HepG2 (cell line): ENCODE results near the gene PANX1. TPM values are rescaled to one million over a fixed set of nuclear protein-coding genes. Genes with fewer than 3 reads are reported as not detected.

ENCODE experiments used
- ATAC-seq: fragments of 200-7000 bp; cut with Tn5 transposase; 3 replicates; pipeline ENCODE4 v1.9.1; 2020; ENCODE audit warnings: mild to moderate bottlenecking, moderate library complexity
- BruUV-seq: library from RNA; stranded (reverse); fragments of 400-500 nt; replicated peaks from 2 replicates; lab custom pipeline; 2021; lab: Mats Ljungman, UMichigan
- CTCF ChIA-PET: fragments of 300-600 bp; formaldehyde crosslinking; extraction: SDS; loops from one replicate; lab custom pipeline; 2021; ENCODE audit warnings: low total read pairs, inconsistent platforms, low intra/inter-chr PET ratio; lab: Yijun Ruan, JAX
- POLR2A ChIA-PET: fragments of 350-600 bp; sonication (Branson Sonifier 250); formaldehyde crosslinking; loops from one replicate; lab custom pipeline; 2020; ENCODE audit warnings: antibody characterized with exemption, inconsistent platforms; lab: Yijun Ruan, JAX
- DNase-seq: peaks from one replicate; pipeline ENCODE4 v3.0.0-alpha.2; 2015; ENCODE audit warnings: low spot score
- FAIRE-seq: peaks from 3 replicates; lab custom pipeline; 2011; peaks lifted over from hg19 to GRCh38; lab: Jason Lieb, UNC
- H2AFZ ChIP-seq: one replicate; pipeline ENCODE4 v1.6.1; 2011; ENCODE audit warnings: low read length, inconsistent platforms
- H3K27ac ChIP-seq: fragments of 300-600 bp; 3 replicates; pipeline ENCODE4 v1.8.0; 2011; ENCODE audit warnings: mixed run types, mild to moderate bottlenecking, mixed read lengths, low read length, inconsistent platforms; ENCODE audit not compliant: insufficient read depth; ENCODE audit errors: extremely low read length
- H3K27me3 ChIP-seq, 2 experiments: fragments of 200-600 bp in 1 of 2; 2 replicates in 1 of 2; 3 replicates in 1 of 2; pipeline versions ENCODE4 v1.6.0 to v1.8.0; 2011; ENCODE audit warnings: low read length in 2 of 2, mild to moderate bottlenecking in 2 of 2, moderate library complexity in 2 of 2, inconsistent platforms in 1 of 2; ENCODE audit not compliant: insufficient read depth in 2 of 2, control insufficient read depth in 1 of 2
- H3K36me3 ChIP-seq, 2 experiments: fragments of 200-600 bp in 1 of 2; replicated peaks in 1 of 2; 2 replicates in 1 of 2; 3 replicates in 1 of 2; pipeline versions ENCODE4 v1.5.1 to v1.8.0; 2011; ENCODE audit warnings: low read length in 2 of 2, inconsistent platforms in 1 of 2; ENCODE audit not compliant: insufficient read depth in 2 of 2, control insufficient read depth in 1 of 2
- H3K4me1 ChIP-seq: 2 replicates; pipeline ENCODE4 v1.5.1; 2012; ENCODE audit warnings: low read length, inconsistent platforms; ENCODE audit not compliant: insufficient read depth
- H3K4me2 ChIP-seq: 2 replicates; pipeline ENCODE4 v1.6.0; 2011; ENCODE audit warnings: low read depth, low read length, inconsistent platforms
- H3K4me3 ChIP-seq, 3 experiments: fragments of 200-600 bp in 1 of 3; sonication (generic), shearing (Covaris generic) in 1 of 3; replicated peaks in 1 of 3; 2 replicates each; pipeline ENCODE4 v1.5.1; 2011 to 2016; ENCODE audit warnings: low read length in 3 of 3, inconsistent platforms in 2 of 3, low read depth in 2 of 3, mild to moderate bottlenecking in 2 of 3, control low read depth in 1 of 3, mixed read lengths in 1 of 3; ENCODE audit not compliant: insufficient read depth in 1 of 3
- H3K79me2 ChIP-seq: one replicate; pipeline ENCODE4 v1.6.1; 2011; ENCODE audit warnings: low read length, inconsistent platforms; ENCODE audit not compliant: insufficient read depth
- H3K9ac ChIP-seq: 2 replicates; pipeline ENCODE4 v1.6.0; 2011; ENCODE audit warnings: mild to moderate bottlenecking, low read depth, low read length, inconsistent platforms; ENCODE audit not compliant: insufficient read depth
- H3K9me3 ChIP-seq: 2 replicates; pipeline ENCODE4 v1.5.1; 2012; ENCODE audit warnings: mild to moderate bottlenecking, low read length
- H4K20me1 ChIP-seq: 2 replicates; pipeline ENCODE4 v1.6.0; 2011; ENCODE audit warnings: inconsistent platforms, mild to moderate bottlenecking, low read length, moderate library complexity; ENCODE audit not compliant: insufficient read depth
- DR1 ChIP-seq: sonication (generic); formaldehyde crosslinking; IDR thresholded peaks from 2 replicates; pipeline ENCODE4 v1.8.0; 2021; ENCODE audit warnings: mild to moderate bottlenecking, missing genetic modification reagents, inconsistent platforms
- GABPB1 ChIP-seq: IDR thresholded peaks from 2 replicates; pipeline ENCODE4 v1.6.1; 2016; ENCODE audit warnings: mild to moderate bottlenecking, missing genetic modification reagents, moderate library complexity, missing compliant biosample characterization
- ONECUT2 ChIP-seq: sonication (generic); formaldehyde crosslinking; IDR thresholded peaks from 2 replicates; pipeline ENCODE4 v1.4.0; 2020; ENCODE audit warnings: missing genetic modification reagents
- RAD21 ChIP-seq: fragments of 450-650 bp; formaldehyde crosslinking; IDR thresholded peaks from 2 replicates; pipeline ENCODE4 v1.5.0; 2020; ENCODE audit warnings: mild to moderate bottlenecking
- RARA ChIP-seq: IDR thresholded peaks from 2 replicates; pipeline ENCODE4 v1.6.1; 2016; ENCODE audit warnings: missing genetic modification reagents, missing compliant biosample characterization
- RXRA ChIP-seq: sonication (generic); formaldehyde crosslinking; IDR thresholded peaks from 2 replicates; pipeline ENCODE4 v1.5.1; 2020; ENCODE audit warnings: missing genetic modification reagents
- TEAD2 ChIP-seq: sonication (generic); formaldehyde crosslinking; IDR thresholded peaks from 2 replicates; pipeline ENCODE4 v1.9.0; 2021; ENCODE audit warnings: missing genetic modification reagents
- ZFP36 ChIP-seq: fragments of 150-350 bp; IDR thresholded peaks from 2 replicates; pipeline ENCODE4 v1.6.1; 2018; ENCODE audit warnings: borderline replicate concordance, low read length, low read depth; ENCODE audit not compliant: partially characterized antibody
- ZNF12 ChIP-seq: sonication (generic); formaldehyde crosslinking; IDR thresholded peaks from 2 replicates; pipeline ENCODE4 v1.5.0; 2020; ENCODE audit warnings: missing genetic modification reagents
- ZNF20 ChIP-seq: sonication (generic); formaldehyde crosslinking; IDR thresholded peaks from 2 replicates; pipeline ENCODE4 v1.4.0; 2020; ENCODE audit warnings: mild to moderate bottlenecking, moderate library complexity, missing genetic modification reagents
- ZNF562 ChIP-seq: sonication (generic); formaldehyde crosslinking; IDR thresholded peaks from 2 replicates; pipeline ENCODE4 v1.8.0; 2022; ENCODE audit warnings: missing genetic modification reagents, borderline replicate concordance
- ZNF709 ChIP-seq: sonication (generic); formaldehyde crosslinking; IDR thresholded peaks from 2 replicates; pipeline ENCODE4 v1.5.0; 2020; ENCODE audit warnings: mild to moderate bottlenecking, missing genetic modification reagents
- WGBS: methylation state at CpG from one replicate; pipeline ENCODE4 v1.1.6; 2017; ENCODE audit warnings: low lambda C conversion rate; 5-methylcytosine and 5-hydroxymethylcytosine counted together
- in situ Hi-C: cut with HindIII; loops from 2 replicates; pipeline ENCODE4 v1.10.0; 2017; ENCODE audit warnings: low pct_unique_long_range_greater_than_20kb; ENCODE audit not compliant: extremely low pct_ligation_motif_present
- intact Hi-C: fragments of 100-400 bp; cut with micrococcal nuclease; formaldehyde crosslinking; loops from one replicate; pipeline ENCODE4 v1.10.0; 2022; ENCODE audit not compliant: unreplicated experiment
- polyA plus RNA-seq, 8 experiments: library from polyadenylated mRNA; depleted of rRNA in 3 of 8; stranded (reverse) in 7 of 8; unstranded in 1 of 8; fragments of >200 nt; fragmentation: Illumina TruSeq in 4 of 8; extraction: Trizol in 4 of 8; gene quantifications; 2 replicates each; pipeline versions ENCODE4 v1.2.1 to v1.2.3, GENCODE V29; 2011 to 2016; ENCODE audit warnings: low read depth in 4 of 8, missing spikeins in 1 of 8, mixed read lengths in 1 of 8; ENCODE audit not compliant: insufficient read depth in 1 of 8
- total RNA-seq, 5 experiments: library from RNA; depleted of rRNA; stranded (reverse); fragments of >200 nt; fragmentation: Illumina TruSeq; extraction: Trizol; gene quantifications; 2 replicates each; pipeline ENCODE4 v1.2.3, GENCODE V29; 2016; ENCODE audit warnings: low read depth in 1 of 5
- TF ChIP-seq, protein P1 (sequence below): sonication (generic); formaldehyde crosslinking; IDR thresholded peaks from 2 replicates; pipeline ENCODE4 v1.4.0; 2020; ENCODE audit warnings: missing genetic modification reagents, borderline replicate concordance
- TF ChIP-seq, protein P2 (sequence below): sonication (generic); formaldehyde crosslinking; IDR thresholded peaks from 2 replicates; pipeline ENCODE4 v1.8.1; 2023; ENCODE audit warnings: missing genetic modification reagents, mild to moderate bottlenecking, borderline replicate concordance
- TF ChIP-seq, protein P3 (sequence below): sonication (generic); formaldehyde crosslinking; IDR thresholded peaks from 2 replicates; pipeline ENCODE4 v1.8.0; 2022; ENCODE audit warnings: missing genetic modification reagents, mild to moderate bottlenecking, borderline replicate concordance
- TF ChIP-seq, protein P4 (sequence below): sonication (generic); formaldehyde crosslinking; IDR thresholded peaks from 2 replicates; pipeline ENCODE4 v1.5.1; 2020; ENCODE audit warnings: mild to moderate bottlenecking, moderate library complexity, missing genetic modification reagents
- TF ChIP-seq, protein P5 (sequence below): sonication (generic); formaldehyde crosslinking; IDR thresholded peaks from 2 replicates; pipeline ENCODE4 v1.8.0; 2022; ENCODE audit warnings: mild to moderate bottlenecking, missing genetic modification reagents, borderline replicate concordance

The PANX1 gene
- total and polyA plus RNA-seq, 2 of the 13 experiments (the other 11 are each of a cell fraction or from before 2014, with no cell fraction given): 8.3 to 24.8 TPM

DNA sequence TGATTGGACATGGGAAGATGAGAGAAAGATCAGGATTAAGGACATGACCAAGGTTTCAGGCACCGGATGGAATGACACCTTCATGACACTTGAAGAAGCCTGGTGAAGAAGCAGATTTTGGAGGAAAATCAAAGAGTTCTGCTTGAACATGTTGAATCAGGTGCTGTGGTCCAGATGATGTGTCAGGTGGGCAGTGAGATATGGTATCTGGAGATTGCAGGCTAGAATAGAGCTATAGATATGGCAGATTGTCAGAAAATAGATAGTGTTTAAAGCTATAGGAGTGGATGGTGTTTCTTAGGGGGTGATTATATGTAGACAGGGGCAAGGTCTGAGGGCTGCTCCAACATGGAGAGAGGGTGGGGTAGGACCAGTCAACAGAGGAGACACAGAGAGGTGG is 40.2 kb downstream of the PANX1 start:
- CTCF ChIA-PET: no interaction called here
- no peak for ATAC-seq

More for the DNA sequence above, 40.2 kb downstream of the PANX1 start:
- no TSS peak for BruUV-seq
- FAIRE-seq (no peak), DNase-seq (no peak)
- intact Hi-C loops: no loop called here
- POLR2A ChIA-PET: no interaction called here
- in situ Hi-C loops: no loop called here
- TF ChIP-seq, protein P1, sequence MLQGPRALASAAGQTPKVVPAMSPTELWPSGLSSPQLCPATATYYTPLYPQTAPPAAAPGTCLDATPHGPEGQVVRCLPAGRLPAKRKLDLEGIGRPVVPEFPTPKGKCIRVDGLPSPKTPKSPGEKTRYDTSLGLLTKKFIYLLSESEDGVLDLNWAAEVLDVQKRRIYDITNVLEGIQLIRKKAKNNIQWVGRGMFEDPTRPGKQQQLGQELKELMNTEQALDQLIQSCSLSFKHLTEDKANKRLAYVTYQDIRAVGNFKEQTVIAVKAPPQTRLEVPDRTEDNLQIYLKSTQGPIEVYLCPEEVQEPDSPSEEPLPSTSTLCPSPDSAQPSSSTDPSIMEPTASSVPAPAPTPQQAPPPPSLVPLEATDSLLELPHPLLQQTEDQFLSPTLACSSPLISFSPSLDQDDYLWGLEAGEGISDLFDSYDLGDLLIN (CRISPR knock-in tag): no peak
- TF ChIP-seq, protein P2, sequence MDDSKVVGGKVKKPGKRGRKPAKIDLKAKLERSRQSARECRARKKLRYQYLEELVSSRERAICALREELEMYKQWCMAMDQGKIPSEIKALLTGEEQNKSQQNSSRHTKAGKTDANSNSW (CRISPR knock-in tag): no peak
- no peak for TF ChIP-seq ZFP36
- TF ChIP-seq ZNF20: no peak
- TF ChIP-seq, protein P3, sequence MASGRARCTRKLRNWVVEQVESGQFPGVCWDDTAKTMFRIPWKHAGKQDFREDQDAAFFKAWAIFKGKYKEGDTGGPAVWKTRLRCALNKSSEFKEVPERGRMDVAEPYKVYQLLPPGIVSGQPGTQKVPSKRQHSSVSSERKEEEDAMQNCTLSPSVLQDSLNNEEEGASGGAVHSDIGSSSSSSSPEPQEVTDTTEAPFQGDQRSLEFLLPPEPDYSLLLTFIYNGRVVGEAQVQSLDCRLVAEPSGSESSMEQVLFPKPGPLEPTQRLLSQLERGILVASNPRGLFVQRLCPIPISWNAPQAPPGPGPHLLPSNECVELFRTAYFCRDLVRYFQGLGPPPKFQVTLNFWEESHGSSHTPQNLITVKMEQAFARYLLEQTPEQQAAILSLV (CRISPR knock-in tag): no peak
- TF ChIP-seq ZNF12 (CRISPR knock-in tag): no peak
- no peak for TF ChIP-seq RARA (CRISPR knock-in tag)
- no peak for TF ChIP-seq ZNF709 (CRISPR knock-in tag)
- TF ChIP-seq RAD21: no peak
- TF ChIP-seq RXRA: no peak
- TF ChIP-seq GABPB1 (CRISPR knock-in tag): no peak
- no peak for TF ChIP-seq ZNF562 (CRISPR knock-in tag)
- TF ChIP-seq, protein P4, sequence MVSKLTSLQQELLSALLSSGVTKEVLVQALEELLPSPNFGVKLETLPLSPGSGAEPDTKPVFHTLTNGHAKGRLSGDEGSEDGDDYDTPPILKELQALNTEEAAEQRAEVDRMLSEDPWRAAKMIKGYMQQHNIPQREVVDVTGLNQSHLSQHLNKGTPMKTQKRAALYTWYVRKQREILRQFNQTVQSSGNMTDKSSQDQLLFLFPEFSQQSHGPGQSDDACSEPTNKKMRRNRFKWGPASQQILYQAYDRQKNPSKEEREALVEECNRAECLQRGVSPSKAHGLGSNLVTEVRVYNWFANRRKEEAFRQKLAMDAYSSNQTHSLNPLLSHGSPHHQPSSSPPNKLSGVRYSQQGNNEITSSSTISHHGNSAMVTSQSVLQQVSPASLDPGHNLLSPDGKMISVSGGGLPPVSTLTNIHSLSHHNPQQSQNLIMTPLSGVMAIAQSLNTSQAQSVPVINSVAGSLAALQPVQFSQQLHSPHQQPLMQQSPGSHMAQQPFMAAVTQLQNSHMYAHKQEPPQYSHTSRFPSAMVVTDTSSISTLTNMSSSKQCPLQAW (CRISPR knock-in tag): no peak
- no peak for TF ChIP-seq ONECUT2 (CRISPR knock-in tag)
- TF ChIP-seq, protein P5, sequence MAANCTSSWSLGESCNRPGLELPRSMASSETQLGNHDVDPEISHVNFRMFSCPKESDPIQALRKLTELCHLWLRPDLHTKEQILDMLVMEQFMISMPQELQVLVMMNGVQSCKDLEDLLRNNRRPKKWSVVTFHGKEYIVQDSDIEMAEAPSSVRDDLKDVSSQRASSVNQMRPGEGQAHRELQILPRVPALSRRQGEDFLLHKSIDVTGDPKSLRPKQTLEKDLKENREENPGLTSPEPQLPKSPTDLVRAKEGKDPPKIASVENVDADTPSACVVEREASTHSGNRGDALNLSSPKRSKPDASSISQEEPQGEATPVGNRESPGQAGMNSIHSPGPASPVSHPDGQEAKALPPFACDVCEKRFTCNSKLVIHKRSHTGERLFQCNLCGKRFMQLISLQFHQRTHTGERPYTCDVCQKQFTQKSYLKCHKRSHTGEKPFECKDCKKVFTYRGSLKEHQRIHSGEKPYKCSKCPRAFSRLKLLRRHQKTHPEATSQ: no peak
- TF ChIP-seq TEAD2 (CRISPR knock-in tag): no peak
- no peak for TF ChIP-seq DR1
- Histone ChIP-seq H3K4me2 (no peak overlapping the region), H3K4me3 (no peak overlapping the region), H3K9ac (no peak overlapping the region), H4K20me1 (peaks cover 4% of the 10 kb centered on the region), H3K4me1 (no peaks in the 10 kb centered on the region), H2AFZ (no peak overlapping the region), H3K36me3 (no peaks in the 10 kb centered on the region), H3K27ac (no peak overlapping the region), H3K27me3 (no peaks in the 10 kb centered on the region), H3K79me2 (peaks cover 26% of the 10 kb centered on the region), H3K9me3 (no peaks in the 10 kb centered on the region)
- 96% methylated on average over 1 of the region's 1 CpG for WGBS
